Left hindlimb (tissue), 1 donor: ENCODE results near the gene DNM3.

Source experiments
- DNase-seq: peaks from one replicate; pipeline ENCODE4 v3.0.0-alpha.2; 2018

The DNM3 gene

DNA sequence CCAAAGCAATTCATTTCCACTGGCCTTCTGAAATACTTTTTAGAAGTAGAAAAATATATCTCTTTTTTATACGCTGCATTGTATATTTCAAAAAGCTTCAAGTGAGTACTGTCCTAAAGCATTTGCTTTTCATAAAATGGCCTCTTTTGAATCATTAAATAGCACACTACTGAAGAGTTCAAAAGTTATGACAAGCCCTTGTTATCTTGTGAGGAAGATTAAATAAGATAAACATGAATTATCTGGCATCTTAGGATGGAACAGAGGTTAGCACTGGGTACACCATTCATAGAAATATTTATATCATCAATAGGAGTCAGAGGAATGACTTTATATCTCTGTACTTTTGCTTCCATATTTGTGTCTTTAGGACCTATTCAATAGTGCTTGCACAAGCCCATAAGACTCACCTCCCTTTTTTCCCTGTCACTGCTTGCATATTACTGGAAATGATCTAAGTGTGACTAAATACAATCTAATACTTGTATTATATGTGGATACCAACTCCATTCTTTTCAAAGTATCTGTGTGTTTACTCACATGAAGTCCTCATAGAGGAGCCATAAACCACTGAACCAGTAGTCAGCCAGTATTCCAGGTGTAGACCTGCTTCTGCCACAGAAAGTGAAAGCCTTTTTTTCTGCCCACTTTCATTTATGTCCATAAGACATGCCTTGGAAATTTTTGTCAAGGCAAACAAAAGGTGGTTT lies 305.0 kb downstream of the DNM3 start:
- no peak for DNase-seq

DNA sequence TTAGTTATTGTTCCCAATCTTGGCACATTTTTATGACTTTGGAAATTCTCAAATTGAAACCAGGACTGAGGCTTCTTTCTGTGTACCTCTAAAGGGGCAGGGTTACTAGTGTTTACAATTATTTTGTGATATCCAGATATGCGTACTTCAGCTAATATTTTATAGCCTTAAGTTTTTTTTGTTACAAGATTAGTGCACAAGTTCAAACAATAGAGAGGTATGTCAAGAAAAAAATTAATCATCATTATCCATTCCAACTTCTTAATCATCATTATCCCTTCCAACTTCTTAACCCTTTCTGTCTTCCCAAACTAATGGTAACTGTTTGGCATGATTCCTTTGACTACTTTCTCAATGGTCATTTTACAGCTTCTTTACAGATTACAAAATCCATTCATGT lies 306.2 kb downstream of the DNM3 start:
- DNase-seq: no peak

- DNase-seq: no peak
Observed at GRCh38 chr1:172148213-172148612, 306.9 kb downstream of the DNM3 start.

DNA sequence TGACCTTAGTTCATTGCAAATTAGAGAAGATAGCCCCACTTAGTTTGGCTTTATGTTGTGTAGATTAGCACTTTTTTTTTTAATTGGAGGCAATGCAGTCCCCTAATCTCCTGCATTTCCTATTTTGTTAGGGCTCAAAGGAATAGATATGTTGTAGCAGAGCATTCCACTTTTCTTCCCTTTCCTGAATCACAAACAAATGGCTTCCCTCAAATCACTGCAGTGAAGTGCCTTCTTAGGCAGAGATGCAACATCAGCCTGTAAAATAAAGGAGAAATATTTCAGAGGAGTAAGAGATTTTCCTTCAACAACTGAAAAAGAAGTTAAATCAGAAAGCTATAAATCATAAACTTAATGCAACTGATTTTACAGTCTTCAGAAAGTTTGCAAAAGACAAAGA lies 307.4 kb downstream of the DNM3 start:
- no peak for DNase-seq

- no peak for DNase-seq
Observed at GRCh38 chr1:172149346-172149745, 308.0 kb downstream of the DNM3 start.

- DNase-seq: no peak
Observed at GRCh38 chr1:172154551-172154950, 313.3 kb downstream of the DNM3 start.

DNA sequence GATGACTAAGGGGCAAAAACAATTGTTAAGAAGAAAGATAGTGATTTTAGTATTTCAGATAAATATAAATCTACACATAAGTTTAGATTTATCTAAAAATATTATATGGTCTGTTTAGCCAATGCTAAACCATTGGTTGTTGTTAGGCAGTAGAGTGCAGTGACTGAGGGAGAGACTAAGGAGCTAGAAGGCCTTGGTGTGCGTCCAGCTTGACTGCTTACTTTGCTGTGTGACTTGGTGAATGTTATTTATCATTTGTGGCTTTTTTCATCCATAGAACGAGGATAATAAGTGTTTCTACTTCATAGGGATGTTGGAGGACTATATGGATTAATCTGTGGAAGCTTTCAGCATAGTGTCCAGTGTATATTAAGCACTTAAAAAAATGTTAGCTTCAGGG lies 314.5 kb downstream of the DNM3 start:
- DNase-seq: no peak

DNA sequence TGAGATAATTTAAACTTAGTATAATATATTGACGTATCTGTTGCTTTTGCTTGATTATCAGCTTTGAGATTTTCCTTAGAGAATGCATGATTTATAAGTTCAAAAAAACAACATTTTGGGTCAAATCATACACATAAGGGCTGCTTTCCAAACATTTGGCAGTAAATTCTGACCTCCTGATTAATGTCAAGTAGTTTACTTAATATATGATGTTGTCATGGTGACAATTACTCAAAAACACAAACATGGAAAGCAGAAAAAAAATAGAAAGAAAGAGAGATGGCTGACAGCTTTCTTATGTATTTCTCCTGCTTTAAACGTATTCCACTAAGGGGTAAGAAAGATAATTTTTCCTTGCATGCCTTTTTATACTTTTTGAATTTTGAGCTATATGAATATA lies 320.9 kb downstream of the DNM3 start:
- DNase-seq: no peak

GRCh38 chr1:172163498-172164215 lies 322.4 kb downstream of the DNM3 start:
- DNase-seq: no peak

DNA sequence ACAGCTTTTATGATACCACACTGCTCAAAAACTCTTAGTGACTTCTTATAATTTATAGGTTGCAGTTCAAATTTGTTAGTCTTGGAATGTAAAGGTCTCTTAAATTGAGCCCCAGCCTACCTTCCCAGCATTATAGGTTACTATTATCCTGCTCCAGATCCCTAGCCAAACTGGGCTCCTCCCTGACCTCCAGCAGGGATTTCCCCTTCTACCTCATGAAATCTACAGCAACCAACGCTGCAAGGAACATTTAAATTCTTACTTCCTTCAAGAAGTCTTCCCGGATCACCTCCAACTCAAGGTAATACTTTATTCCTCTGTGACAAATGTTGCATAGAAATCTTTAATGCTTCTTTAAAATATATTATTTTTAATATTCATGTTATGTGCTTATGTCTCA lies 324.1 kb downstream of the DNM3 start:
- no peak for DNase-seq

DNA sequence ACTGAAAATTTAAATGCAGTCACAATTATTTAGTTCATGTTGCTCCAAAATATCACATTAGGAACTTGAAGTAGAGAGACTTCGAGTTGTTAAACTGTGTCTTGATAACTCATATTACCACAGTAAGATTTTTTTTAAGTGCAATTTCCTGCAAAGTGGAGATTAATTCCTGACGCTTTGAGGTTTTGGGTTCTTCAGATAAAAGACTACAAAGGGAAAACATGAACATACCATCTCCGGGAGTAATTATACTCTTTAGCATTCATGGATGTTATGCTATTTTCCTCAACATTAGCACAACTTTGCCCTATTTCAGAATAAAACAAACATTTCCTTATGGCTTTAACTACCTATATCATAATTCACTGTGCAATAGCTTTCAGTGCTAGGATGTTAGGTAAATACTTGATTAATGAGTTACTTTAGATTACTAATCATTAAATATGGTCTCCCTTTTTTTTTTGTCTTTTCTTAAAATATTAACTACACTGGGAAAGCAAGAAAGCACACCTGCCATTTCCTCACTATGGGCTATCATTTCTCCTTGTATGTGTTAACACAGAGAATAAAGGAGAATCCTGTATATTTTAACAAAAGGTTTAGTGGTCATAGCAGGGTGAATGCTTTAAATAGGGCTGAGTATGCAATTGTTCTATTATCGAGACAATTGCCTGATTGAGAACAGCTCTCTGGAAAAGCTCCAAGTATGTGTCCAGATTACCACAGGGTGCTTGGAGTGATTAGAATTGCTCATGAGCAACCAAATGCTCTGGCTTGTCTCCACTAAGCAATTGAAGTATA lies 326.7 kb downstream of the DNM3 start:
- DNase-seq: no peak

- DNase-seq: no peak
Observed at GRCh38 chr1:172168597-172168872, 327.2 kb downstream of the DNM3 start.

DNA sequence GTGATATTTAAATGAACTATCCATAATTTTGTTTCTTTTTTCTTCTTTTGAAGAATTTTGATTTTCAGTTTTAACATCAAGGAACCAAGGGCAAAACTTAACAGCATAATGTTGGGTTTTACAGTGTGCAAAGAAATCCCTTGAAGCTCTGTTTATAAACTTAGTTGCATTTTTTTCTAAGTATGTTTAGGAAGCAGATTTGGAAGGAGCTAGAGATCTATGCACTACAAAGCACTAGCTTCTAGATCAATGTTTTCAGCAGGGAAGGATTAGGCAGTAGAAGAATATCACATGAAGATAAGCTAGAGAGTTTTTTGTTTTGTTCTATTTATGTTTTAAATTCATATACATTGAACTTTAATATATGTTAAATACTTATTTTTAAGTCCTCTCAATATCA lies 328.5 kb downstream of the DNM3 start:
- no peak for DNase-seq

- DNase-seq: no peak
Observed at GRCh38 chr1:172172352-172172831, 331.1 kb downstream of the DNM3 start.

GRCh38 chr1:172176206-172176605 lies 334.9 kb downstream of the DNM3 start:
- DNase-seq: no peak

DNA sequence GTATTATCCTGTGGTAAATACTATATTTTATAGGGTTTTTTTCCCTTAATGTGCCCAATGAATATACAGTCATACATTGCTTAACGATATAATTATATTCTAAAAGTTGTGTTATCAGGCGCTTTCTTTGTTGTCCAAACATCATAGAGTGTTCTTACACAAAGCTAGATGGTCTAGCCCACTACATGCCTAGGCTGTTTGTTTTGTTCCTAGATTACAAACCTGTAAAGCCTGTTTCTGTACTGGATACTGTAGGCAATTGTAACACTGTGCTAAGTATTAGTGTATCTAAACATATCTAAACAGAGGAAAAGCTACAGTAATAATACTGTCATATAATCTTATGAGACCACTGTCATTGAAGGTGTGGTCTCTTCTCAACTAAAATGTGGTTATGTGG lies 336.6 kb downstream of the DNM3 start:
- no peak for DNase-seq

GRCh38 chr1:172178886-172179285 lies 337.6 kb downstream of the DNM3 start:
- no peak for DNase-seq

GRCh38 chr1:172179918-172180317 lies 338.6 kb downstream of the DNM3 start:
- DNase-seq: no peak

- peak; percentile 51 for DNase-seq
Observed at GRCh38 chr1:172180501-172181285, 339.4 kb downstream of the DNM3 start.

GRCh38 chr1:172184506-172185191 lies 343.4 kb downstream of the DNM3 start:
- no peak for DNase-seq

DNA sequence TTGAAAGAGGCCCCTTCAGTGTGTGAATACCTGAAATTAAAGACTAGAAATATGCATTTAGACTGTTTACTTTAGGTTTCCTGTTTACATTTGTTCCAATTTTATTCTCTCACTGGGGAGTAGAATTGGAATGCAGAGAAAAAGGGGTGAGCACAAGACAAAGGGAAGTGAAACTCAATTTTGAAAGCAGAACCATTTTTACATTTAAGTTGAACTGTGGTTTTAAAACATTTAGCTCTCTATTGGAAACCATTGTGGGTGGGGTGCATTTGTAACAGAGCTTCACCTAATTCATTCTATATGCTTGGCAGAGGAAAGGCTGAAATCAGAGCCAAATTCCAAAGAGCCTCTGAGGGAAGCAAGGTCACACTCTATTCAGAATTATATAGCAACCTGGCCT lies 343.9 kb downstream of the DNM3 start:
- peak; percentile 68 for DNase-seq

GRCh38 chr1:172185996-172186395 lies 344.7 kb downstream of the DNM3 start:
- DNase-seq: no peak

DNA sequence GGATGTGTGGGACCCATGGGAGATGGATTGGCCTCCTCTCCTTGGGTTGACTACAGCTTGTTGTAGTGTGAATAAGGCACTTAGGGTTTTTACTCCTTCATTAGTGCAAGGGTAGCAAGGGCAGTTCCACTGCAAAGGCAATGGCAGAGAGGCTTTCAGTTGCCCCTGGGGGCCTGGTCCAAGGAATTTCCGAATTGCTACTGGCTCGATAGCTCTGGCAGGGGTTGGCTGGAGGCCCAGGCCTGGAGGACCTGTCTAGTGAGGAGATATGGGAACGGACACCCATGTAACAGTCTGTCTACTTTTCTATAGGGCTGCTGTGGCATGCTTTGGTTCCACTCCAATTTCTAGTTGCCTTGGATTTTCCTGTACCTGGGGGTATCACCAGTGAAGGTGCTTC lies 360.3 kb downstream of the DNM3 start:
- DNase-seq: no peak
